Right lobe of liver (tissue), 6 donors: ENCODE data around the gene HMGXB4. TPM values are rescaled to one million over a fixed set of nuclear protein-coding genes. Genes with fewer than 3 reads are reported as not detected.

Experiments
- ATAC-seq, 4 donors: fragments of 200-7000 bp; cut with Tn5 transposase; one replicate each; pipeline ENCODE4 v1.9.1; 2020; ENCODE audit warnings: mild to moderate bottlenecking in 4 of 4, moderate library complexity in 4 of 4
- DNase-seq, 3 donors: peaks; one replicate each; pipeline ENCODE4 v3.0.0-alpha.2; 2020
- H3K27ac ChIP-seq, 3 donors: fragments of 200-600 bp; one replicate each; pipeline ENCODE4 v1.8.0; 2022
- H3K27me3 ChIP-seq, 2 donors: fragments of 200-600 bp; one replicate each; pipeline ENCODE4 v1.8.0; 2022
- H3K36me3 ChIP-seq, 4 donors: fragments of 200-600 bp; sonication (generic) in 1 of 4; one replicate each; pipeline versions ENCODE4 v1.5.1 to v1.8.0; 2017 to 2022; ENCODE audit warnings: control low read depth in 1 of 4
- H3K4me1 ChIP-seq, 4 donors: fragments of 200-600 bp; sonication (generic) in 1 of 4; one replicate each; pipeline versions ENCODE4 v1.5.1 to v1.8.0; 2017 to 2022; ENCODE audit warnings: control low read depth in 1 of 4
- H3K4me3 ChIP-seq, 3 donors: fragments of 200-600 bp; one replicate each; pipeline ENCODE4 v1.8.0; 2022
- H3K9me3 ChIP-seq, 4 donors: fragments of 200-600 bp; sonication (generic) in 1 of 4; one replicate each; pipeline versions ENCODE4 v1.5.1 to v1.8.0; 2017 to 2022; ENCODE audit warnings: control low read depth in 1 of 4
- CTCF ChIP-seq, 4 donors: fragments of 200-600 bp in 3 of 4; fragments of 450-650 bp in 1 of 4; IDR thresholded peaks; one replicate each; pipeline versions ENCODE4 v1.5.1 to v1.8.0; 2016 to 2022; ENCODE audit warnings: antibody characterized with exemption in 4 of 4, mild to moderate bottlenecking in 2 of 4
- POLR2A ChIP-seq: fragments of 450-650 bp; IDR thresholded peaks from one replicate; pipeline ENCODE4 v1.6.1; 2017; ENCODE audit warnings: antibody characterized with exemption, mild to moderate bottlenecking
- WGBS: methylation state at CpG from one replicate; pipeline ENCODE4 v1.1.6; 2018; ENCODE audit warnings: low coverage, low lambda C conversion rate; ENCODE audit not compliant: insufficient coverage; ENCODE audit errors: missing lambda C conversion rate; 5-methylcytosine and 5-hydroxymethylcytosine counted together
- intact Hi-C, 2 donors: fragments of 100-400 bp; cut with DNase I; formaldehyde crosslinking; loops; one replicate each; pipeline versions ENCODE4 v1.11.2 to v1.14.1; 2022
- total RNA-seq, 6 experiments: library from RNA; depleted of rRNA in 2 of 6; stranded (reverse); fragments of >200 nt in 2 of 6; fragmentation: NEBNext Ultra II Directional in 3 of 6; extraction: Animal tissue kit (Norgen Biotek cat#: 25700) in 3 of 6; gene quantifications; one replicate each; pipeline versions ENCODE4 v1.1.0 to v1.2.4, GENCODE V29; 2016 to 2023
- donor health status: DM: no; HTN: yes; CAD: no.
- donor health status: DM: no; HTN: no; CAD: no.
- donor health status: DM: no; HTN: no; CAD: no.
- donor health status: DM: no; HTN: yes; CAD: no.
- donor health status: DM: no; HTN: yes; CAD: no.

Gene HMGXB4
- total RNA-seq, 6 experiments from 2014 or later = 4.6 to 8.2 (median 5.7) TPM

DNA sequence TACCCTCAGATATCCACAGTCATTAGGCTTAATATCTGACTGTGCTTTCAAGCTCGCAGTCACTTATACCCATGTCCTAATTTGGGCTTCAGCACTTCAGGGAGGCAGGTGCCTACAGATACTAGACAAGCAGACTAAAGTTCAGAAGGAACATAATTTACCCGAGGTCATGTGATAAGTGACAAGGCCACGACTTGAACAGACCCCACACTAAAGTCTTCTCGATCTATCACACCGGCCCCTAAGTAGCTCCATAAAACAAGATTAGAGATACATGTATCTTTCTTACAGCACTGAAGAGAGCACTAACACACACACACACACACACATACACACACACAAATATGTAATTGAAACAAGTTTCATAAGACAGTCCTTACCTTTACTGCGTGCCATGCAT lies 75.0 kb downstream of the HMGXB4 start:
- Histone ChIP-seq H3K27me3 (no peaks in the 10 kb centered on the region), H3K4me3 (no peak overlapping the region), H3K36me3 (peaks cover 0 to 66% (median 36%) of the 10 kb centered on the region in 4 donors), H3K9me3 (no peaks in the 10 kb centered on the region), H3K4me1 (peaks cover 0 to 34% (median 16%) of the 10 kb centered on the region in 4 donors), H3K27ac (no peak overlapping the region)
- intact Hi-C loops = no loop called here
- no peak for ATAC-seq
- DNase-seq = no peak
- 78% methylated on average over 6 of the region's 6 CpGs for WGBS
- TF ChIP-seq POLR2A (no peak), CTCF (IDR thresholded peaks at IDR 0.05) (no peak)

DNA sequence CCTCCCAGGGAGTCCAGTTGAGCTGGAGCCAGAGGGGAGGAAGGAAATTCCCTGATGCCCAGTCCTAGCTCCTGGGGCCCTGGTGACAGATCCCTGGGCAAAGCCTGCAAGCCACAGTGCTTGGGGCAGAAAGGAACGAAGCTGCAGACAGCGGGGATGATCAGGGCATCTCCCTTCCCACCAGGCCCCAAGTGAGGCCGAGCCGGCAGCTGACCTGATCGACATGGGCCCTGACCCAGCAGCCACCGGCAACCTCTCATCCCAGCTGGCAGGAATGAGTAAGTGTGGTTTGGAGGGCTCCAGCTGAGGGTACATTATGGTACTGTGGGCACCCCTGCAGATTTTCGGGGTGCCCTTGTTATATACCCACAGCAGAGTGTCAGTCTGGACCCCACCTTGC lies 75.9 kb downstream of the HMGXB4 start:
- H3K4me1 ChIP-seq = peaks cover 0 to 27% (median 13%) of the 10 kb centered on the region in 4 donors
- no peak overlapping the region for H3K4me3 ChIP-seq
- ATAC-seq (no peak), DNase-seq (no peak)
- no peak overlapping the region for H3K27ac ChIP-seq
- no CpG with 5 or more reads among the region's 7 CpGs for WGBS
- intact Hi-C loops = no loop called here
- peaks cover 0 to 64% (median 33%) of the 10 kb centered on the region in 4 donors for H3K36me3 ChIP-seq
- TF ChIP-seq CTCF (IDR thresholded peaks at IDR 0.05) (no peak), POLR2A (no peak)
- no peaks in the 10 kb centered on the region for H3K9me3 ChIP-seq
- H3K27me3 ChIP-seq = no peaks in the 10 kb centered on the region

GRCh38 chr22:35334004-35334403 lies 76.7 kb downstream of the HMGXB4 start:
- Histone ChIP-seq H3K27me3 (no peaks in the 10 kb centered on the region), H3K4me1 (peaks cover 0 to 22% (median 8%) of the 10 kb centered on the region in 4 donors), H3K4me3 (no peak overlapping the region), H3K36me3 (peaks cover 0 to 72% (median 37%) of the 10 kb centered on the region in 4 donors), H3K9me3 (no peaks in the 10 kb centered on the region), H3K27ac (no peak overlapping the region)
- intact Hi-C loops = no loop called here
- WGBS = 38% methylated on average over 3 of the region's 9 CpGs
- no peak for ATAC-seq
- TF ChIP-seq CTCF (IDR thresholded peaks at IDR 0.05) (no peak), POLR2A (no peak)
- no peak for DNase-seq

GRCh38 chr22:35335468-35335867 lies 78.2 kb downstream of the HMGXB4 start:
- Histone ChIP-seq H3K27ac (no peak overlapping the region), H3K27me3 (no peaks in the 10 kb centered on the region), H3K4me3 (no peak overlapping the region), H3K9me3 (no peaks in the 10 kb centered on the region), H3K36me3 (peaks cover 0 to 84% (median 39%) of the 10 kb centered on the region in 4 donors), H3K4me1 (peaks cover 0 to 7% (median 2%) of the 10 kb centered on the region in 4 donors)
- intact Hi-C loops = no loop called here
- DNase-seq (no peak), ATAC-seq (peak in 1 of 4 donors; percentile 5)
- no CpG with 5 or more reads among the region's 7 CpGs for whole genome bisulfite sequencing
- TF ChIP-seq POLR2A = no peak
- no peak for TF ChIP-seq CTCF (IDR thresholded peaks at IDR 0.05)
